Measurements from ENCODE around the gene PROM2.

DNA sequence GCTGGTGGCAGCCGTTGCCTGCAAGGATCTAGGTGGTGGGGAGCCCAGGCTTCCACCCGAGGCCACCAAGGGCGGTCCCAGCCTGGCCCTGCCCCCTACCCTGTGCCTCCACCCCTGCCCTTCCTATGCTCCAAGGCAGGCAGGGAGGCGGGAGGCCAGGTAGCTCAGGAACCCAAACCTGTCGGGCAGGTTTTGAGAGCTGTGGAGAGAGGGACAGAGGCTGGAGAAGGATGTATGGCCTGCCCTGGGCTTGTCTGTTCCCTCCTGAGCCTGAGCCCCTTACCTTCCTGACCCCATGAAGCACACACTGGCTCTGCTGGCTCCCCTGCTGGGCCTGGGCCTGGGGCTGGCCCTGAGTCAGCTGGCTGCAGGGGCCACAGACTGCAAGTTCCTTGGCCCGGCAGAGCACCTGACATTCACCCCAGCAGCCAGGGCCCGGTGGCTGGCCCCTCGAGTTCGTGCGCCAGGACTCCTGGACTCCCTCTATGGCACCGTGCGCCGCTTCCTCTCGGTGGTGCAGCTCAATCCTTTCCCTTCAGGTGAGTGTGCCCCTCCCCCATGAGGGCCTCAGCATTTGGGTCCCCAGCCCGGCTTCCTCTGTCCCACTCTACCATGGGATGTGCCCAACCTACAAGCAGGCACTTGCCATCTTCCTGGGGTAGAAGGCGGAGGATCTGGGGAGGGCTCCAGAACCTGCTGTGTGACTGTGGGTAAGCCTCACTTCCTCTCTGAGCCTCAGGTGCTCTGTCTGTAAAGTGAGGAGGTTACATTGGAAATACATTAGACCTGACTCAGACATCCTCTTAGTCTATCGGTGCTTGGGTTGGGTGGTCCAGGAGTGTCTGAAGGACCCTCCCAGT lies at the start of gene PROM2:
- TF ChIP-seq, protein P1, sequence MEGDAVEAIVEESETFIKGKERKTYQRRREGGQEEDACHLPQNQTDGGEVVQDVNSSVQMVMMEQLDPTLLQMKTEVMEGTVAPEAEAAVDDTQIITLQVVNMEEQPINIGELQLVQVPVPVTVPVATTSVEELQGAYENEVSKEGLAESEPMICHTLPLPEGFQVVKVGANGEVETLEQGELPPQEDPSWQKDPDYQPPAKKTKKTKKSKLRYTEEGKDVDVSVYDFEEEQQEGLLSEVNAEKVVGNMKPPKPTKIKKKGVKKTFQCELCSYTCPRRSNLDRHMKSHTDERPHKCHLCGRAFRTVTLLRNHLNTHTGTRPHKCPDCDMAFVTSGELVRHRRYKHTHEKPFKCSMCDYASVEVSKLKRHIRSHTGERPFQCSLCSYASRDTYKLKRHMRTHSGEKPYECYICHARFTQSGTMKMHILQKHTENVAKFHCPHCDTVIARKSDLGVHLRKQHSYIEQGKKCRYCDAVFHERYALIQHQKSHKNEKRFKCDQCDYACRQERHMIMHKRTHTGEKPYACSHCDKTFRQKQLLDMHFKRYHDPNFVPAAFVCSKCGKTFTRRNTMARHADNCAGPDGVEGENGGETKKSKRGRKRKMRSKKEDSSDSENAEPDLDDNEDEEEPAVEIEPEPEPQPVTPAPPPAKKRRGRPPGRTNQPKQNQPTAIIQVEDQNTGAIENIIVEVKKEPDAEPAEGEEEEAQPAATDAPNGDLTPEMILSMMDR (optimal IDR thresholded peaks at IDR 0.05 in 1 of 3, IDR thresholded peaks at IDR 0.05 in 1 of 3, conservative IDR thresholded peaks at IDR 0.05 in 1 of 3; ENCODE audit: extremely low read depth in 1 of 3, insufficient read depth in 2 of 3, low read length in 3 of 3) = no peak
- no peak for TF ChIP-seq EZH2 (IDR thresholded peaks at IDR 0.05; ENCODE audit: low read length)

All from keratinocyte (primary cell).